IMR-90 (cell line): ENCODE results near the gene MUC21. TPM values are rescaled to one million over a fixed set of nuclear protein-coding genes. Genes with fewer than 3 reads are reported as not detected.

Experiments used
- ATAC-seq: fragments of 200-7000 bp; cut with Tn5 transposase; 2 replicates; pipeline ENCODE4 v1.9.1; 2020; ENCODE audit warnings: low read depth, mild to moderate bottlenecking, moderate library complexity
- BruUV-seq: library from RNA; stranded (reverse); fragments of 400-500 nt; replicated peaks from 2 replicates; lab custom pipeline; 2021; lab: Mats Ljungman, UMichigan
- CTCF ChIA-PET: fragments of 300-600 bp; formaldehyde crosslinking; extraction: SDS; loops from one replicate; lab custom pipeline; 2021; ENCODE audit warnings: antibody characterized with exemption; lab: Yijun Ruan, JAX
- POLR2A ChIA-PET: fragments of 300-600 bp; sonication (Branson Sonifier 250); formaldehyde crosslinking; loops from one replicate; lab custom pipeline; 2022; ENCODE audit warnings: antibody characterized with exemption; ENCODE audit not compliant: unreplicated experiment; lab: Charles Lee
- DNase-seq: peaks from one replicate; pipeline ENCODE4 v3.0.0; 2013
- H2AFZ ChIP-seq: replicated peaks from 2 replicates; pipeline ENCODE3; 2013; ENCODE audit warnings: low read length, mild to moderate bottlenecking; ENCODE audit not compliant: poor library complexity
- H2AK5ac ChIP-seq: 2 replicates; pipeline ENCODE4 v1.6.1; 2013; ENCODE audit warnings: low read depth, low read length, inconsistent platforms
- H2AK9ac ChIP-seq: replicated peaks from 2 replicates; pipeline ENCODE3; 2013; ENCODE audit warnings: mild to moderate bottlenecking, low read depth, low read length, moderate library complexity; ENCODE audit not compliant: poor library complexity
- H2BK120ac ChIP-seq: 2 replicates; pipeline ENCODE4 v1.6.1; 2013; ENCODE audit warnings: low read depth, low read length, inconsistent platforms
- H2BK15ac ChIP-seq: 3 replicates; pipeline ENCODE4 v1.6.1; 2013; ENCODE audit warnings: low read depth, low read length, inconsistent platforms
- H2BK20ac ChIP-seq: 2 replicates; pipeline ENCODE4 v1.6.1; 2013; ENCODE audit warnings: low read depth, mild to moderate bottlenecking, inconsistent platforms, low read length, moderate library complexity
- H2BK5ac ChIP-seq: 2 replicates; pipeline ENCODE4 v1.6.1; 2013; ENCODE audit warnings: mild to moderate bottlenecking, low read depth, low read length, inconsistent platforms; ENCODE audit not compliant: poor library complexity, severe bottlenecking
- H3K14ac ChIP-seq: replicated peaks from 2 replicates; pipeline ENCODE4 v1.6.1; 2013; ENCODE audit warnings: low read depth, low read length, inconsistent platforms
- H3K18ac ChIP-seq: 2 replicates; pipeline ENCODE4 v1.6.1; 2013; ENCODE audit warnings: low read depth, low read length, control low read depth
- H3K23ac ChIP-seq: 2 replicates; pipeline ENCODE4 v1.6.1; 2013; ENCODE audit warnings: low read depth, low read length, inconsistent platforms
- H3K27ac ChIP-seq: 2 replicates; pipeline ENCODE4 v1.5.1; 2013; ENCODE audit warnings: mild to moderate bottlenecking, control low read depth, low read length; ENCODE audit not compliant: insufficient read depth
- H3K27me3 ChIP-seq: 2 replicates; pipeline ENCODE4 v1.6.1; 2013; ENCODE audit warnings: low read length; ENCODE audit not compliant: control insufficient read depth, insufficient read depth
- H3K36me3 ChIP-seq: 2 replicates; pipeline ENCODE4 v1.6.1; 2013; ENCODE audit warnings: low read length, mixed read lengths; ENCODE audit not compliant: control insufficient read depth, insufficient read depth
- H3K4ac ChIP-seq: 2 replicates; pipeline ENCODE4 v1.6.1; 2013; ENCODE audit warnings: low read depth, low read length, inconsistent platforms
- H3K4me1 ChIP-seq: 2 replicates; pipeline ENCODE4 v1.6.1; 2013; ENCODE audit warnings: low read length, mixed read lengths; ENCODE audit not compliant: control insufficient read depth, insufficient read depth
- H3K4me2 ChIP-seq: 2 replicates; pipeline ENCODE4 v1.6.1; 2013; ENCODE audit warnings: low read depth, mild to moderate bottlenecking, control low read depth, low read length, moderate library complexity
- H3K4me3 ChIP-seq: 2 replicates; pipeline ENCODE4 v1.5.1; 2013; ENCODE audit warnings: low read depth, mild to moderate bottlenecking, control low read depth, low read length, moderate library complexity; ENCODE audit not compliant: insufficient read depth
- H3K56ac ChIP-seq: 2 replicates; pipeline ENCODE4 v1.6.1; 2013; ENCODE audit warnings: low read length, inconsistent platforms; ENCODE audit not compliant: insufficient read depth; ENCODE audit errors: extremely low read depth
- H3K79me1 ChIP-seq, 2 experiments: 2 replicates each; pipeline ENCODE4 v1.6.1; 2013; ENCODE audit warnings: low read length in 2 of 2, inconsistent platforms in 1 of 2, low read depth in 1 of 2
- H3K9ac ChIP-seq: 2 replicates; pipeline ENCODE4 v1.6.1; 2013; ENCODE audit warnings: low read depth, low read length, control low read depth
- H3K9me1 ChIP-seq: 2 replicates; pipeline ENCODE4 v1.6.1; 2013; ENCODE audit warnings: low read length, inconsistent platforms; ENCODE audit not compliant: insufficient read depth
- H3K9me3 ChIP-seq: 2 replicates; pipeline ENCODE4 v1.6.1; 2013; ENCODE audit warnings: low read length; ENCODE audit not compliant: control insufficient read depth, insufficient read depth
- H4K20me1 ChIP-seq: 2 replicates; pipeline ENCODE4 v1.6.1; 2013; ENCODE audit warnings: low read length, inconsistent platforms; ENCODE audit not compliant: insufficient read depth
- H4K5ac ChIP-seq: 2 replicates; pipeline ENCODE4 v1.6.1; 2013; ENCODE audit warnings: mild to moderate bottlenecking, low read depth, low read length, control low read depth
- H4K8ac ChIP-seq, 2 experiments: 2 replicates each; pipeline ENCODE4 v1.6.1; 2013; ENCODE audit warnings: low read depth in 2 of 2, low read length in 2 of 2, control low read depth in 1 of 2, inconsistent platforms in 1 of 2
- H4K91ac ChIP-seq: 2 replicates; pipeline ENCODE4 v1.6.1; 2013; ENCODE audit warnings: low read depth, low read length, inconsistent platforms; ENCODE audit not compliant: insufficient read depth
- BHLHE40 ChIP-seq: fragments of 150-350 bp; IDR thresholded peaks from 2 replicates; pipeline ENCODE4 v1.6.1; 2016; ENCODE audit warnings: mild to moderate bottlenecking, low read depth, low read length
- MAFK ChIP-seq: IDR thresholded peaks from 2 replicates; pipeline ENCODE4 v1.6.1; 2012; ENCODE audit warnings: low read depth, low read length, improper control_type of control experiment
- POLR2A ChIP-seq: IDR thresholded peaks from 2 replicates; pipeline ENCODE4 v1.6.1; 2012; ENCODE audit warnings: mild to moderate bottlenecking, low read depth, low read length
- WGBS, 2 experiments: methylation state at CpG; one replicate each; pipeline versions ENCODE4 v1.1.5 to v1.1.7; 2013; ENCODE audit warnings: missing lambda C conversion rate in 2 of 2; ENCODE audit not compliant: insufficient read length in 1 of 2; ENCODE audit errors: extremely low coverage in 2 of 2; 5-methylcytosine and 5-hydroxymethylcytosine counted together
- dilution Hi-C: fragments of 300-500 bp; cut with HindIII; formaldehyde crosslinking; loops from one replicate; pipeline ENCODE4 v1.14.3; 2018; ENCODE audit warnings: low sequenced_read_pairs; ENCODE audit not compliant: unreplicated experiment
- in situ Hi-C: fragments of 300-500 bp; cut with MboI; formaldehyde crosslinking; loops from 3 replicates; pipeline ENCODE4 v1.14.3; 2019; ENCODE audit warnings: low sequenced_read_pairs, inconsistent platforms, mixed read lengths
- intact Hi-C: fragments of 100-400 bp; cut with micrococcal nuclease; formaldehyde crosslinking; loops from 2 replicates; pipeline ENCODE4 v1.10.0; 2022
- polyA plus RNA-seq, 3 experiments: library from polyadenylated mRNA; depleted of rRNA; stranded (reverse); fragments of >200 nt; gene quantifications; 2 replicates each; pipeline ENCODE4 v1.2.3, GENCODE V29; 2012; ENCODE audit warnings: low replicate concordance in 1 of 3
- total RNA-seq: library from RNA; depleted of rRNA; stranded (reverse); fragments of >200 nt; gene quantifications from 2 replicates; pipeline ENCODE4 v1.2.3, GENCODE V29; 2012

Gene MUC21
- total and polyA plus RNA-seq, 2 of the 4 experiments (the other 2 are of a cell fraction) = not detected

- H2BK5ac ChIP-seq = no peak overlapping the region
- no peak overlapping the region for H4K8ac ChIP-seq
- peaks cover 2% of the 10 kb centered on the region; the same call in 1 of the 2 replicates for H3K9me3 ChIP-seq
- H4K91ac ChIP-seq = no peak overlapping the region
- no peak overlapping the region for H2BK120ac ChIP-seq
- peaks cover 10% of the 10 kb centered on the region for H3K9me1 ChIP-seq
- H2AK9ac ChIP-seq = no peak overlapping the region
- H3K4me2 ChIP-seq = no peak overlapping the region
- H3K36me3 ChIP-seq = no peaks in the 10 kb centered on the region
- in situ Hi-C loops (no loop called here), dilution Hi-C loops (no loop called here), intact Hi-C loops (no loop called here)
- DNase-seq = no peak
- no peak for TF ChIP-seq MAFK
- TF ChIP-seq BHLHE40 = no peak
- TF ChIP-seq POLR2A = no peak
- no peak overlapping the region for H3K4ac ChIP-seq
- ChIA-PET POLR2A (no interaction called here), CTCF (no interaction called here)
- no peak overlapping the region for H2BK15ac ChIP-seq
- H3K27ac ChIP-seq = no peak overlapping the region
- H2AFZ ChIP-seq = no peak overlapping the region
- WGBS, 2 experiments = no CpG with 5 or more reads among the region's 5 CpGs
- H3K56ac ChIP-seq = no peak overlapping the region
- no peak overlapping the region for H3K18ac ChIP-seq
- H3K14ac ChIP-seq = no peak overlapping the region
- H3K79me1 ChIP-seq = no peaks in the 10 kb centered on the region
- no peaks in the 10 kb centered on the region for H4K20me1 ChIP-seq
- no peak overlapping the region for H2BK20ac ChIP-seq
- no peak for ATAC-seq
- no peak overlapping the region for H3K23ac ChIP-seq
- BruUV-seq = no TSS peak
- no peak overlapping the region for H3K4me3 ChIP-seq
- no peak overlapping the region for H2AK5ac ChIP-seq
- H3K27me3 ChIP-seq = peaks cover 45% of the 10 kb centered on the region
- H3K4me1 ChIP-seq = peaks cover 1% of the 10 kb centered on the region; the same call in 1 of the 2 replicates
- no peak overlapping the region for H3K9ac ChIP-seq
- H4K5ac ChIP-seq = no peak overlapping the region
Measured at GRCh38 chr6:30945281-30945680, 38.2 kb upstream of the MUC21 start.
